ENCODE measurements around the gene SLC38A11. TPM values are rescaled to one million over a fixed set of nuclear protein-coding genes. Genes with fewer than 3 reads are reported as not detected.

SLC38A11 gene
- total RNA-seq, 1 donor from 2014 or later, result not detected

- DNase-seq (ENCODE audit: extremely low spot score, unreplicated experiment), result no peak
- Mint-ChIP-seq H3K4me1 (ENCODE audit: unreplicated experiment) (peaks cover 4% of the 10 kb centered on the region), H3K27me3 (ENCODE audit: unreplicated experiment) (peaks cover 13% of the 10 kb centered on the region), H3K36me3 (ENCODE audit: unreplicated experiment) (no peaks in the 10 kb centered on the region), H3K4me3 (ENCODE audit: unreplicated experiment) (no peak overlapping the region), H3K27ac (ENCODE audit: unreplicated experiment) (no peak overlapping the region), H3K9me3 (ENCODE audit: unreplicated experiment) (no peaks in the 10 kb centered on the region)
- no peak for TF ChIP-seq CTCF (IDR thresholded peaks at IDR 0.05)
These were observed 6.8 kb downstream of the SLC38A11 start for GRCh38 chr2:164948540-164948939.

- Mint-ChIP-seq H3K4me3 (ENCODE audit: unreplicated experiment) (no peak overlapping the region), H3K27ac (ENCODE audit: unreplicated experiment) (no peak overlapping the region), H3K4me1 (ENCODE audit: unreplicated experiment) (peaks cover 2% of the 10 kb centered on the region), H3K36me3 (ENCODE audit: unreplicated experiment) (no peaks in the 10 kb centered on the region), H3K27me3 (ENCODE audit: unreplicated experiment) (peaks cover 10% of the 10 kb centered on the region), H3K9me3 (ENCODE audit: unreplicated experiment) (no peaks in the 10 kb centered on the region)
- DNase-seq (ENCODE audit: extremely low spot score, unreplicated experiment), result no peak
- no peak for TF ChIP-seq CTCF (IDR thresholded peaks at IDR 0.05)
These were observed 8.0 kb downstream of the SLC38A11 start for GRCh38 chr2:164947281-164947680.

- H3K36me3 Mint-ChIP-seq (ENCODE audit: unreplicated experiment), result no peaks in the 10 kb centered on the region
- TF ChIP-seq CTCF (IDR thresholded peaks at IDR 0.05), result no peak
- H3K27me3 Mint-ChIP-seq (ENCODE audit: unreplicated experiment), result no peaks in the 10 kb centered on the region
- H3K9me3 Mint-ChIP-seq (ENCODE audit: unreplicated experiment), result no peaks in the 10 kb centered on the region
- no peaks in the 10 kb centered on the region for H3K4me1 Mint-ChIP-seq (ENCODE audit: unreplicated experiment)
- H3K27ac Mint-ChIP-seq (ENCODE audit: unreplicated experiment), result no peak overlapping the region
- H3K4me3 Mint-ChIP-seq (ENCODE audit: unreplicated experiment), result no peak overlapping the region
- DNase-seq (ENCODE audit: extremely low spot score, unreplicated experiment), result no peak
These were observed 12.0 kb downstream of the SLC38A11 start for GRCh38 chr2:164943289-164943688.

- Mint-ChIP-seq H3K27ac (ENCODE audit: unreplicated experiment) (no peak overlapping the region), H3K27me3 (ENCODE audit: unreplicated experiment) (no peaks in the 10 kb centered on the region), H3K9me3 (ENCODE audit: unreplicated experiment) (no peaks in the 10 kb centered on the region)
These were observed 17.4 kb downstream of the SLC38A11 start for GRCh38 chr2:164937864-164938401.

More at GRCh38 chr2:164937864-164938401, 17.4 kb downstream of the SLC38A11 start:
- no peak for TF ChIP-seq CTCF (IDR thresholded peaks at IDR 0.05)
- Mint-ChIP-seq H3K4me1 (ENCODE audit: unreplicated experiment) (no peaks in the 10 kb centered on the region), H3K4me3 (ENCODE audit: unreplicated experiment) (no peak overlapping the region), H3K36me3 (ENCODE audit: unreplicated experiment) (no peaks in the 10 kb centered on the region)
- DNase-seq (ENCODE audit: extremely low spot score, unreplicated experiment), result no peak
